HEK293 (cell line): ENCODE measurements around the gene PTER.
A peak's percentile ranks its signal among the peaks of the same experiment; 100 is the strongest.

ENCODE experiments used
- CTCF ChIA-PET: fragments of 350-600 bp; formaldehyde crosslinking; extraction: SDS; loops from one replicate; lab custom pipeline; 2021; ENCODE audit warnings: antibody characterized with exemption; lab: Yijun Ruan, JAX
- POLR2A ChIA-PET: fragments of 300-600 bp; formaldehyde crosslinking; extraction: SDS; loops from one replicate; lab custom pipeline; 2020; ENCODE audit warnings: antibody characterized with exemption, inconsistent platforms; lab: Yijun Ruan, JAX
- H3K27ac ChIP-seq: fragments of 200-500 bp; sonication (Bioruptor generic); 2 replicates; pipeline ENCODE4 v1.5.1; 2014; ENCODE audit warnings: low read depth, low read length, control low read depth, inconsistent platforms; ENCODE audit errors: extremely low read depth
- H3K36me3 ChIP-seq, 2 experiments: fragments of 200-500 bp in 1 of 2; sonication (Bioruptor generic) in 1 of 2; 1 replicate in 1 of 2; 2 replicates in 1 of 2; pipeline ENCODE4 v1.5.1; 2014 to 2017; ENCODE audit warnings: inconsistent platforms in 2 of 2, low read length in 2 of 2; ENCODE audit not compliant: control insufficient read depth in 2 of 2, insufficient read depth in 1 of 2
- H3K4me1 ChIP-seq: fragments of 200-500 bp; sonication (Bioruptor generic); 2 replicates; pipeline ENCODE4 v1.5.1; 2014; ENCODE audit warnings: mild to moderate bottlenecking, low read length, inconsistent platforms; ENCODE audit not compliant: control insufficient read depth, insufficient read depth
- H3K4me3 ChIP-seq: 2 replicates; pipeline ENCODE4 v1.5.1; 2011; ENCODE audit warnings: low read depth, mild to moderate bottlenecking, control low read depth, low read length, moderate library complexity
- H3K9me3 ChIP-seq: fragments of 200-500 bp; sonication (Bioruptor generic); 2 replicates; pipeline ENCODE4 v1.5.1; 2014; ENCODE audit warnings: low read depth, low read length, inconsistent platforms; ENCODE audit not compliant: control insufficient read depth, insufficient read depth
- BCL6B ChIP-seq: fragments of 450-650 bp; formaldehyde crosslinking; IDR thresholded peaks from 2 replicates; pipeline ENCODE4 v1.5.1; 2017; ENCODE audit warnings: missing biosample characterization, missing genetic modification characterization
- HIC1 ChIP-seq: fragments of 450-650 bp; formaldehyde crosslinking; IDR thresholded peaks from 2 replicates; pipeline ENCODE4 v1.5.1; 2016; ENCODE audit warnings: missing biosample characterization, missing genetic modification characterization
- MYNN ChIP-seq: fragments of 450-650 bp; formaldehyde crosslinking; IDR thresholded peaks from 2 replicates; pipeline ENCODE4 v1.5.1; 2016; ENCODE audit warnings: missing biosample characterization, missing genetic modification characterization, borderline replicate concordance
- MZF1 ChIP-seq: fragments of 450-650 bp; formaldehyde crosslinking; IDR thresholded peaks from 2 replicates; pipeline ENCODE4 v1.5.1; 2017; ENCODE audit warnings: missing biosample characterization, missing genetic modification characterization, borderline replicate concordance
- YY1 ChIP-seq: fragments of 450-650 bp; formaldehyde crosslinking; IDR thresholded peaks from 2 replicates; pipeline ENCODE4 v1.5.1; 2018; ENCODE audit warnings: missing biosample characterization, missing genetic modification characterization
- ZBTB6 ChIP-seq: fragments of 450-650 bp; formaldehyde crosslinking; IDR thresholded peaks from 2 replicates; pipeline ENCODE4 v1.5.1; 2017; ENCODE audit warnings: missing biosample characterization, missing genetic modification characterization
- ZFHX2 ChIP-seq: fragments of 450-650 bp; formaldehyde crosslinking; conservative IDR thresholded peaks from 2 replicates; pipeline ENCODE4 v1.5.1; 2016; ENCODE audit warnings: missing biosample characterization, missing genetic modification characterization
- ZFP37 ChIP-seq: fragments of 450-650 bp; formaldehyde crosslinking; IDR thresholded peaks from 2 replicates; pipeline ENCODE4 v1.5.1; 2016; ENCODE audit warnings: missing biosample characterization, missing genetic modification characterization
- ZIC2 ChIP-seq: fragments of 450-650 bp; formaldehyde crosslinking; IDR thresholded peaks from 2 replicates; pipeline ENCODE4 v1.5.1; 2016; ENCODE audit warnings: missing biosample characterization, missing genetic modification characterization
- ZNF10 ChIP-seq: fragments of 450-650 bp; formaldehyde crosslinking; IDR thresholded peaks from 2 replicates; pipeline ENCODE4 v1.5.1; 2017; ENCODE audit warnings: missing biosample characterization, missing genetic modification characterization
- ZNF155 ChIP-seq: fragments of 450-650 bp; formaldehyde crosslinking; IDR thresholded peaks from 2 replicates; pipeline ENCODE4 v1.5.1; 2016; ENCODE audit warnings: missing biosample characterization, missing genetic modification characterization
- ZNF184 ChIP-seq: fragments of 450-650 bp; IDR thresholded peaks from 2 replicates; pipeline ENCODE4 v1.5.1; 2018; ENCODE audit warnings: missing biosample characterization, mild to moderate bottlenecking, missing genetic modification characterization
- ZNF223 ChIP-seq: fragments of 450-650 bp; formaldehyde crosslinking; IDR thresholded peaks from 2 replicates; pipeline ENCODE4 v1.5.1; 2016; ENCODE audit warnings: missing biosample characterization, missing genetic modification characterization
- ZNF26 ChIP-seq: fragments of 450-650 bp; formaldehyde crosslinking; IDR thresholded peaks from 2 replicates; pipeline ENCODE4 v1.5.1; 2016; ENCODE audit warnings: missing biosample characterization, missing genetic modification characterization
- ZNF335 ChIP-seq: fragments of 450-650 bp; formaldehyde crosslinking; conservative IDR thresholded peaks from 2 replicates; pipeline ENCODE4 v1.5.1; 2016; ENCODE audit warnings: missing biosample characterization, missing genetic modification characterization
- ZNF394 ChIP-seq: fragments of 450-650 bp; formaldehyde crosslinking; IDR thresholded peaks from 2 replicates; pipeline ENCODE4 v1.5.1; 2016; ENCODE audit warnings: missing biosample characterization, missing genetic modification characterization, mild to moderate bottlenecking, moderate library complexity, borderline replicate concordance
- ZNF514 ChIP-seq: fragments of 450-650 bp; formaldehyde crosslinking; IDR thresholded peaks from 2 replicates; pipeline ENCODE4 v1.5.1; 2016; ENCODE audit warnings: missing biosample characterization, missing genetic modification characterization
- ZNF549 ChIP-seq: fragments of 450-650 bp; IDR thresholded peaks from 2 replicates; pipeline ENCODE4 v1.5.1; 2018; ENCODE audit warnings: missing biosample characterization, missing genetic modification characterization, mild to moderate bottlenecking, inconsistent platforms, moderate library complexity
- ZNF623 ChIP-seq: fragments of 450-650 bp; formaldehyde crosslinking; IDR thresholded peaks from 2 replicates; pipeline ENCODE4 v1.5.1; 2016; ENCODE audit warnings: missing biosample characterization, missing genetic modification characterization
- ZNF654 ChIP-seq: fragments of 450-650 bp; formaldehyde crosslinking; IDR thresholded peaks from 2 replicates; pipeline ENCODE4 v1.5.1; 2016; ENCODE audit warnings: low read depth, missing biosample characterization, missing genetic modification characterization
- ZNF670 ChIP-seq: fragments of 450-650 bp; formaldehyde crosslinking; IDR thresholded peaks from 2 replicates; pipeline ENCODE4 v1.5.1; 2016; ENCODE audit warnings: missing biosample characterization, missing genetic modification characterization, low read depth
- ZNF677 ChIP-seq: fragments of 450-650 bp; IDR thresholded peaks from 2 replicates; pipeline ENCODE4 v1.5.0; 2018; ENCODE audit warnings: missing biosample characterization, mild to moderate bottlenecking, missing genetic modification characterization, moderate library complexity
- ZSCAN30 ChIP-seq: fragments of 450-650 bp; IDR thresholded peaks from 2 replicates; pipeline ENCODE4 v1.5.1; 2018; ENCODE audit warnings: missing biosample characterization, mild to moderate bottlenecking, missing genetic modification characterization, moderate library complexity

Gene PTER

GRCh38 chr10:16459423-16459939 is 22.7 kb downstream of the PTER start (continued):
- TF ChIP-seq ZFP37 (tag by site-specific recombination) (no peak), YY1 (no peak), ZBTB6 (no peak), ZNF623 (tag by site-specific recombination) (peak; percentile 24; the same call in 1 of the 2 replicates), ZSCAN30 (tag by site-specific recombination) (no peak), ZFHX2 (tag by site-specific recombination) (no peak), ZNF184 (tag by site-specific recombination) (no peak), ZNF670 (no peak), ZNF514 (tag by site-specific recombination) (no peak), ZNF335 (no peak), ZNF654 (no peak)

GRCh38 chr10:16466001-16466400 is 29.2 kb downstream of the PTER start:
- H3K36me3 ChIP-seq, result peaks cover 0 to 3% of the 10 kb centered on the region in 2 experiments; a peak in 2 of 3 replicates
- TF ChIP-seq ZNF26 (tag by site-specific recombination) (no peak), ZNF677 (tag by site-specific recombination) (peak; percentile 8; the same call in 1 of the 2 replicates), ZNF155 (tag by site-specific recombination) (no peak), BCL6B (tag by site-specific recombination) (no peak), MZF1 (tag by site-specific recombination) (peak; percentile 72; the same call in 1 of the 2 replicates), HIC1 (no peak), ZIC2 (tag by site-specific recombination) (no peak), ZNF10 (tag by site-specific recombination) (no peak), ZBTB6 (no peak), ZNF394 (tag by site-specific recombination) (no peak), ZNF549 (tag by site-specific recombination) (no peak), MYNN (tag by site-specific recombination) (no peak), ZNF223 (tag by site-specific recombination) (no peak)
- TF ChIP-seq, all 188 proteins: peak for 2
- Histone ChIP-seq H3K4me3 (no peak overlapping the region), H3K27ac (no peak overlapping the region), H3K4me1 (no peaks in the 10 kb centered on the region), H3K9me3 (no peaks in the 10 kb centered on the region)
- CTCF ChIA-PET, result no interaction called here
- POLR2A ChIA-PET, result no interaction called here
